EH (cell line): ENCODE data around the gene ZNF768.
"Not testable (repeated sequence)": the region's sequence is repeated elsewhere in the genome, so short reads cannot be mapped to it uniquely, and the experiment has no call there.

Source experiments
- DNase-seq: peaks from one replicate; pipeline ENCODE4 v3.0.0-alpha.2; 2015; ENCODE audit warnings: low read depth

ZNF768 gene

DNA sequence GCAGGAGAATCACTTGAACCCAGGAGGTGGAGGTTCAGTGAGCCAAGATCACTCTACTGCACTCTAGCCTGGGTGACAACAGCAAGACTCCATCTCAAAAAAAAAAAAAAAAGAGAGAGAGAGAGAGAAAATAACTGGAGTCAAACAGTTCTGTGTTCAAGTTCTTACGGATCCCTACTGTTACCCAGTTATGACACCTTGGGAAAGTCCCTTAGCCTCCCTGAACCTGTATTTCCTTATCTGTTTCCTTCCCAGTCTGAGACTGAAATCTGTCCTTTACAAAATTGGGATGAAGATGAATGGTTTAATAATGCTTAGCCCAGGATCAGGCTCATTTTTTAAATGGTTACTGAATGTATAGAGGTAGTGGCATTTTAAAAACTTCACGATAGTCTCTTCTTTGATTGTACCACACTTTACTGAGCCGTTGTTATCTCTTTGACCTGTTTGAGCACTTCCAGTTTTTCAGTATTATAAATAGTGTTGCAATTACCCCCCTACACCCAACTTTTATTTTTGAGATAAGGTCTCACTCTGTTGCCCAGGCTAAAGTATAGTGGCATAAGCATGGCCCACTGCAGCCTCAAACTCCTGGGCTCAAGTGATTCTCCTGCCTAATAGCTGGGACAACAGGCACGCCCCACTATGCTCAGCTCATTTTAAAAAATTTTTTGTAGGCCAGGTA lies 17.1 kb downstream of the ZNF768 start:
- no peak for DNase-seq

DNA sequence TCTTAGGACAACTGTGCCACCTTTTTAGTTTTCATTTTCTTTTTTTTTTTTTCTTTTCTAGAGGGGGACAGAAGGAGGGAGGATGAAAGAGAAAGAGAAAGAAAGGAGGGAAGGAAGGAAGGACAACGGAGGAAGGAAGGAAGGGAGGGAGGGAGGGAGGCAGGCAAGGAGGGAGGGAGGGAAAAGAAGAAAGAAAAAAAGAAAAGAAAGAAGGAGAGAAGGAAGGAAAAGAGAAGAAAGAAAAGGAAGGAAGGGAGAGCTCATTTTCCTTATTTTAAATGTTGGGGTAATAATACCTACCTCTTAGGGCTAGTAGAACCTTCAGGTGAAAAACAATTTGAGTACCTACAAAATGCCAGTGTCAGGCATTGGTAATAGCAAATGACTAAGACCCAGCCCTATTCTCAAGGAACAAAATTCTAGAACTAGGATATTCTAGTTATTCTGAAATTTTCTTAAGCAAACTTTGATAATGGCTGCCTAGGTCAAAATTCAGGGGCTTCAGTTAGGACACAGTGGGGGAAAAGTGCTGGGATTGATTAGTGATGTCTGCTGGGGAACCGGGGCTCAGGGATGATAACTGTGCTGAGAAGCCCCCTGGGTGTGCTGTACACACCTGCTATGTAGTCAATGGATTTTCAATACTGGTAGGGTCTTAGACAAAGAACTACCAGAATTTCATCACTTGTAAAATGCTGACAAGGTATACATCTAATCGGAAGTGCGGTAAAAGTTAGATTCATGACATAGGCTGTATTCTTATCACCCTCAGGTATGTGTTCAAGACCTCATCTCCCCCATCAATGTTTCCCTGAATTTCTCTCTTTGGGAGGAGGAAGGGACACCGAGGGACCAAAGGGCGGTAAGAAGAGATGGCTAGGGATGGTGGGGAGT lies 22.7 kb downstream of the ZNF768 start:
- no peak for DNase-seq

DNA sequence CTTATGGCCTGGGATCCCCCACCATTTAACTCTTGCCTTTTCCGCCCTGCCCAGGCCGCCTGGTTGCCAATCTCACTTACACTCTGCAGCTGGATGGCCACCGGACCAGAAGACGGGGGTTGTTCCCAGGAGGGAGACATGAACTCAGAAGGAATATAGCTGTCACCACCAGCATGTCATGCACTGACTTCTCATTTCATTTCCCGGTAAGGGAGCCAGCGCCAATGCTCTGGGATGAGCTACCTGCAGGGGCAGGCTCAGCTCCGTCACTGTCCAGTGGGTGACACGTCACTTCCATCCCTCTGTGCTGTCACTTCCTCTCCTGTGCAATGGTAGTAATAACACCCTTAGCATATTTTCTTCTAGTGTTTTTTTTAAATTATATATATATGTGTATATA lies 27.1 kb downstream of the ZNF768 start:
- DNase-seq: no peak

DNA sequence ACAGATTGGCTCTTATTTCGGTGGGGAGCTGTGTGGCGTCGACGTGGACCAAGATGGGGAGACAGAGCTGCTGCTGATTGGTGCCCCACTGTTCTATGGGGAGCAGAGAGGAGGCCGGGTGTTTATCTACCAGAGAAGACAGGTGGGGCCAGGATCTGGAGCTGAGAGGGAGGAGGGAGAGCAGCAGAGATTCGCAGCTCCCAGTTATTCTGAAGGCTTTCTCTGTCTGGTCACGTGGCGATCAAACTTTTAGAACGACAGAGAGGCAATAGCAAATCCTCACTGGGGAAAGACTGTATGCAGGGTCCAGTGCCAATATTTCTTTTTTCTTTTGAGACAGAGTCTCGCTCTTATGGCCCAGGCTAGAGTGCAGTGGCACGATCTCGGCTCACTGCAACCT lies 31.7 kb downstream of the ZNF768 start:
- no peak for DNase-seq

DNA sequence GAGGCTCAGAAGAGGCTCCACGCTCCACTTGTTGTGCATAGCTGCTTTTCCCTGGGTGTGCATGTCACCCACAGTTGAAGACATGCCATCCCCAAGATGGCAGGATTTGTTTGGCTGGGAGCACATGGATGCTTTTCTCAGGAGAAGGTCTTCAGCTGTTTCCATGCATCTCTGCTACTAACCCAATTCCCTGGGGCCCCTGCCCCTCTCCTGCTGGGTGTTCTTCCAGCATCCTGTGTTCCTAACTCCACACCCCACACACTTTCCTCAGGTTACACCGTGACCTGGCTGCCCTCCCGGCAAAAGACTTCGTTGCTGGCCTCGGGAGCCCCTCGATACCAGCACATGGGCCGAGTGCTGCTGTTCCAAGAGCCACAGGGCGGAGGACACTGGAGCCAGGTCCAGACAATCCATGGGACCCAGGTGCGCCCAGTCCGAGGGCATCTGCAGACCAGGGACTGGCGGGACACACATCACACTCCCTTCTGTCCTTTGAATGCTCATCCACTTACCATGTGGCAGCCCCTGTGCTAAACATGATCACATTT lies 32.4 kb downstream of the ZNF768 start:
- DNase-seq: no peak

DNA sequence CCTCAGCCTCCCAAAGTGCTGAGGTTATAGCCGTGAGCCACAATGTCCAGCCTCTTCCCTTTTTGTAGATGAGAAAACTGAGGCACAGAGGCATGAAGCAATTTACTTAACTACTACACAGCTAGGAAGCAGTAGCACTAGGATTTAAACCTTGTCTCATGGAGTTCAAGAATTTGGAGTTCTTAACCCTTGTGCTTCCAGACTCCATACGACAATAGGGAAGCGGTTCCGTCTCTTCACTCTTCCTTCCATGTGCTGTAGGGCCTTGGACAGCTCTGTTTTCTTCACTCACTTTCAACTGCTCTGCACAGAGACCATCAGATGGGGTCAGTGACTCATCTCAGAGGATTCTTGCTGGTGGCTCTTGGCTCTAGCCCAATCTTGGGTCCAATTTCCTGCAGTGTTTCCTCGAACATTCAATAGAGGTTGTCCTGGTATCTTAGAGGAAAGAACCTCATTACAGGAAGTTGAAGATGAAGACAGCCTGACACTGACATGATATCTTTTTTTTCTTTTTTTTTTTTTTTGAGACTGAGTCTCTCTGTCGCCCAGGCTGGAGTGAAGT lies 34.5 kb downstream of the ZNF768 start:
- DNase-seq: peak; percentile 97

DNA sequence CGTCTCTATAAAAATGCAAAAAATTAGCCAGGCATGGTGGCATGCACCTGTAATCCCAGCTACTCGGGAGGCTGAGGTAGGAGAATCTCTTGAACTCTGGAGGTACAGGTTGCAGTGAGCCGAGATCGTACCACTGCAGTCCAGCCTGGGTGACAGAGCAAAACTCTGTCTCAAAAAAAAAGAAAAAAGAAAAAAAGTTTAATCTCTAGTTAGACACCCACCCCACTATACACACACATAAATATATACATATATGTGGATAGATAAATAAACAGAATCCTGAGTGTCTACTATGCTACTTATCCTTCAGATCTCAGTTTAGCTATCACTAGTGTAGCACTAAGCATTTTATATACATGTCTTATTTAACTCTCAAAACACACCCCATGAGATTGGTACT lies 35.1 kb downstream of the ZNF768 start:
- DNase-seq: no peak

DNA sequence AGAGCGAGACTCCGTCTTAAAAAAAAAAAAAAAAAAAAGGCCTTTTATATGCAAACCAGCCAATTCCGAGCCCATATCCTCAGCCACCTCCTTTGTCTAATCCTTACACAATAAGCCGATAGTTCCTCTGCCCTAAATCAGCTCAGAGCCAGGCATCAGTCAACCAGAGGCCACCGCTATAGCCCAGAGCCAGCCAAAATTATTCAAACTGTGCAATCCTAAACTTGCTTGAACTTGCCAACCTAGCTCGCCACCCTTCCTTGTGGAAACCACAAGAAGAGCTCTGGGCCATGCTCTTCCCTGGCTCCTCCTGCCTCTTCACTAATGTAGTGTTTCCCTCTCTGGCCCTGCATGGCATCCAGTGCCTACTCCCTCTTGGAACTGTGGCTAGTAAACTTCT lies 36.2 kb downstream of the ZNF768 start:
- no peak for DNase-seq

DNA sequence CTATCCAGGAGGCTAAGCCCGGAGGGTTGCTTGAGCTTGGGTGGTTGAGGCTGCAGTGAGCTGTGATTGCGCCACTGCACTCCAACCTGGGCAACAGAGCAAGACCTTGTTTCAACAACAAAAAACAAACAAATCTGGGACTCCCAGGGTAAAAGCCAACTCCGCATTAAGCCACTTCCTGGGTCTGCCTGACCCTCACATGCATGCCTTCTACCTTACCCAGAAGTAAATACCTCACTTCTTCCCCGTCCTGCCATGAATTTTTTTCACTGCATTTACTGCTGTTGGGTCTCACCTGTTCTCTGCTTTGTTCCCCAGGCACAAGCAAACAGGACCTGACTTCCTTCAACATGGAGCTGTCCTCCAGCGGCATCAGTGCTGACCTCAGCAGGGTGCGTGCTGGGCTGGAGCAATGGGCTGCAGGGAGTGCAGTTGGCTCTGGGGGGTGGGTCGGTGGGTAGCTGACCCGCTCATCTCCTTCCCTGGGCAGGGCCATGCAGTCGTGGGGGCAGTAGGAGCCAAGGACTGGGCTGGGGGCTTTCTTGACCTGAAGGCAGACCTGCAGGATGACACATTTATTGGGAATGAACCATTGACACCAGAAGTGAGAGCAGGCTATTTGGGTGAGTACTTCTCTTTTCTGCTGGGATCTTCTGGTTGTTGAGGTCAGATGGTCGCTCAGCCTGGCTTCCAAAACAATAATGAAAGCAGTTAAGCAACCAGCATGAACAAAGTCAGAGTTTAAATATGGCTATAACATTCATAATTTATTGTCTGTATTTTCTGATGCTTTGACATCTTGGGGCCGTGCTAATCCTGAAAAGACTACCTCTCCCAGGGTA lies 37.4 kb downstream of the ZNF768 start:
- no peak for DNase-seq

DNA sequence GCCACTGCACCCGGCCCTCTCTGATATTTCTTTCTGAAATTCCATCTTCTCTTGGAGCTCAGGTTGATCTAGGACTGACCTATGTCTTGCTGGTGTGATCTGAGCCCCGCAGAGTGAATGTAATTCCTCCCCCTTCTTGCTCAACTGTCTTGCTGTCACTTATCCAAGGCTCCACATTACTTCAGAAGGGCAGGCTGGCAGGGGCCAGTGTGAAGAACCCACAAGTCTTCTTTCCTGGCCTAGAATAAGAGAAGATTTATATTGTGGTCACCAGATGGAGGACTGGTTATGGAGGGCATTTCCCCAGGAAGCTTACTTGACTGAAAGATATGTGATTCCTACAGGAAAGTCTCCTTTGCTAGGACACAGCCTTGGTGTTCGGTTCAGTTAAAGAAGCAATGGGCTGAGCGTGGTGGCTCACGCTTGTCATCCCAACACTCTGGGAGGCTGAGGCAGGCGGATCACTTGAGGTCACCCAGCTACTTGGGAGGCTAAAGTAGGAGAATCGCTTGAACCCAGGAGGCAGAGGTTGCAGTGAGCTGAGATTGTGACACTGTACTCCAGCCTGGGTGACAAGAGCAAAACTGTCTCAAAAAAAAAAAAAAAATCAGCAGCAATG lies 40.4 kb downstream of the ZNF768 start:
- DNase-seq: peak; percentile 72

DNA sequence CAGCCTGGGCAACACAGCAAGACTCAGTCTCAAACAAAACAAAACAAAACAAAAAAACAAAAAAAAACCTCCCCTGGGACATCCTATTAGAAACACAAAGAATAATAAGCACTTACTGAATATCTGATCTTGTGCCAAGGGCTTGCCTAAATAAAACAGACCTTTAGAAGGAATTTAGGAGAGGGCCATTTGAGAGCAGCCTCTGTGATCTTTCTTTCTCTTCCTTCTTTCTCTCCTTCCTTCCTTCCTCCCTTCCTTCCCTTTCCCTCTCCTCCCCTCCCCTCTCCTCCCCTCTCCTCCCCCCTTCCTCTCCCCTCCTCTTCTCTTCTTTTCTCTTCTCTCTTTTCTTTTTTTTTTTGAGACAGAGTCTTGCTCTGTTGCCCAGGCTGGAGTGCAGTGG lies 41.5 kb downstream of the ZNF768 start:
- DNase-seq: no peak

DNA sequence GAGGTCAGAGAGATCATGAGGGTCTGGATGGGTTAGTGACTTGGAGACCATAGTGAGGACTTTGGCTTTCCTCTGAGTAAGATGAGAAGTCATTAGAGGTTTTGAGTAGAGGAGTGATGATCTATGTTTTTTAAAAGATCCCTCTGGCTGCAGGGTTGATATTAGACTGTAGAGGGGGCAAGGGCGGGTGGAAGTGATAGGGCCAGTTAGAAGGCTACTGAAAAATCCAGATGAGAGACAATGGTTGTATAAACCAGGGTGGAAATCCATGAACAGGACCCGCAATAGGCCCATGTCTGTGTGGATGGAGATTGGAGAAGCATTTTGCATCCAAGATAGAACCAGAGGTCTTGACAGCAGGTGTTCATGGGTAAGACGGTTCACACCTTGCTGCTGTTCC lies 44.0 kb downstream of the ZNF768 start:
- peak; percentile 6 for DNase-seq

DNA sequence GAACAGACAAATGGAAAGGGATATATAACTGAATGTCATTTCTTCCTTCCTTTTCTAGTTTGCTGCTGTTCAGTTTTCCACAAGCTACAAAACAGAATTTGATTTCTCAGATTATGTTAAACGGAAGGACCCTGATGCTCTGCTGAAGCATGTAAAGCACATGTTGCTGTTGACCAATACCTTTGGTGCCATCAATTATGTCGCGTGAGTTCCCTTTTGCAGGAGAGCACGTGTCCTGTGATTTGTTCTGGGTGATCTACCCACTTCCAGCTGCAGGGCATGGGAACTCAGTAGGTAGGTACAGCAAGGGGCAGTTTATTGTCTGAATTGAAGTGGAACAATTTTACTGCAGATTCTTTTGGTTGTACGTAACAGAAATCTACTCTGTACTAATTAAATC lies 45.0 kb downstream of the ZNF768 start:
- DNase-seq: no peak

DNA sequence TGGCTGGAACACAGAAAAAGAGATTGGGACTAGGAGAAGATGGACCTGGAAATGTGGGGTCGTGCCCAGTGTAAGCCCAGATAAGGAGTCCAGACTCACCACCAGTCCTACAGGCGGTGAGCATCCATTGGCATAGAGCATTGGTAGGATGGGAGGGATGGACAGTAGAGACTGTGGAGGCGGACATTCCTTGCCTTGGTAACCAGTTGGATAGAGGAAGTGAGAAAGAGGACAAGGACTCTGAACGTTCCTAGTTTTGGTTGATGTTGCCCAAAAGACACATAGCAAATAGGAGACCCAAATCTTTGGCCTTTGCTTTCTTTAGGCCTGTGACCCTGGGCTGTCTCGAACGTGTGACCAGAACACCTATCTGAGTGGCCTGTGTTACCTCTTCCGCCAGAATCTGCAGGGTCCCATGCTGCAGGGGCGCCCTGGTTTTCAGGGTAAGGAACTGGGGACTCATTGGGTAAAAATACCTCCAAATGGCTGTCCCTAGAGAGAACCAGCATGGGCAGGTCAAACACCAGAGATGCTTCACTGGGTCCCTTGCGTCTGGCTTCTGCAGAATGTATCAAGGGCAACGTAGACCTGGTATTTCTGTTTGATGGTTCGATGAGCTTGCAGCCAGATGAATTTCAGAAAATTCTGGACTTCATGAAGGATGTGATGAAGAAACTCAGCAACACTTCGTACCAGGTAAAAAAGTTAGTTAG lies 47.4 kb downstream of the ZNF768 start:
- DNase-seq: no peak

DNA sequence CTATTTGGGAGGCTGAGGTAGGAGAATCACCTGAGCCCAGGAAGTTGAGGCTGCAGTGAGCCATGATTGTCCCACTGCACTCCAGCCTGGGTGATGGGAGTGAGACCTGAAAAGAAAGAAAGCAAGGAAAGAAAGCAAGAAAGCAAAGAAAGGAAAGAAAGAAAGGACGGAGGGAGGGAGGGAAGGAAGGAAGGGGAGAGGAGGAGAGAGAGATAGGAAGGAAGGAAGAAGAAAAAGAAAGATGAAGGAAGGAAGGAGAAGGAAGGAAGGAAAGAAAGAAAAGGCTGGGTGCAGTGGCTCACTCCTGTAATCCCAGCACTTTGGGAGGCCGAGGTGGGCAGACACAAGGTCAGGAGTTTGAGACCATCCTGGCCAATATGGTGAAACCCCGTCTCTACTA lies 48.6 kb downstream of the ZNF768 start:
- DNase-seq: not testable (repeated sequence)

DNA sequence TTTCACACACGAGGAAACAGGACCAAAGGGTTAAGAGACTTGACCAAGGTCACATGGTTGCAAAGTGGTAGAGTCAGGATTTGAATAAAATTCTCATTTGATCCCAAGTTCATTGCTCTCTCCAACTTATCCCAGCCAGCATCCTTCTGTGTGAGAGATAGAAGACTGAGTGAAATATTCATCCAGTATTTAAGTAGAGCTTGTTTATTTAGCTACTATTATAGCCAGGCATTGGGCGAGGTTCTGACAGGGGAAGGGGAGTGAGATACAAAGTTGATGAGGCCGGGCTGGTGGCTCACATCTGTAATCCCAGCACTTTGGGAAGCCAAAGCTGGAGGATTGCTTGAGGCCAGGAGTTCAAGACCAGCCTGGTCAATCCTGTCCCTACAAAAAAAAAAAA lies 49.4 kb downstream of the ZNF768 start:
- DNase-seq: no peak

DNA sequence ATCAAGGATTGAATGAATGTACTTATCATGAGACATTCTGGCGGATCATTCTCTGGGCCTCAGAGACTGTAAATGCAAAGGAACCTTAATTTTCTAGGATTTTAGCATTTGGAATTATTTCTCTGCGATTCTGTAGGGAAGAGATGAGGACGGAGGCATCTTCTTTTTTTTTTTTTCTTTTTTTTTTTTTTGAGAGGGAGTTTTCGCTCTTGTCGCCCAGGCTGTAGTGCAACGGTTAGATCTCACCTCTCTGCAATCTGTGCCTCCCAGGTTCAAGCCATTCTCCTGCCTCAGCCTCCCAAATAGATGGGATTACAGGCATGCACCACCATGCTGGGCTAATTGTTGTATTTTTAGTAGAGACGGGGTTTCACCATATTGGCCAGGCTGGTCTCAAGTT lies 51.7 kb downstream of the ZNF768 start:
- no peak for DNase-seq

DNA sequence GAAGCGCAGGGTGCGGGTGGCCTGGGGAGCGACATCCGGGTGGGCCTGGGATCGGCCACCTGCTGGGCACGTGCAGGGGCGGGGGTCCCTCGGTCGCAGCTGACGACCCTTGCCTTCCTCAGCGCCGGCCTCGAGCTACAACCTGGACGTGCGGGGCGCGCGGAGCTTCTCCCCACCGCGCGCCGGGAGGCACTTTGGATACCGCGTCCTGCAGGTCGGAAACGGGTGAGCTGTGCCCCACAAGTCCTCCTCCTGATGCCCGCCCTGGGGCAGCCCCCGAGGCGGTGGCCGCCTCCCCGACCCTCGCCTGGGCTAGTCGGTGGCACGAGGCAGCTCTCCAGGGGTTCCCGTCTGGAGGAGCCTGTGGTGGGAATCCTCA lies 52.3 kb downstream of the ZNF768 start:
- no peak for DNase-seq
